GM12878 (cell line): ENCODE data around the gene PAPLN. TPM values are rescaled to one million over a fixed set of nuclear protein-coding genes. Genes with fewer than 3 reads are reported as not detected.

Experiments used
- ATAC-seq: fragments of 200-7000 bp; cut with Tn5 transposase; 3 replicates; pipeline ENCODE4 v1.9.1; 2020; ENCODE audit warnings: mild to moderate bottlenecking, moderate library complexity
- BruUV-seq: library from RNA; stranded (reverse); fragments of 400-500 nt; replicated peaks from 2 replicates; lab custom pipeline; 2021; lab: Mats Ljungman, UMichigan
- CTCF ChIA-PET: fragments of 300-600 bp; sonication (Branson Sonifier 250); formaldehyde crosslinking; extraction: SDS; loops from one replicate; lab custom pipeline; 2021; ENCODE audit warnings: inconsistent platforms; lab: Yijun Ruan, JAX
- POLR2A ChIA-PET: fragments of 350-600 bp; formaldehyde crosslinking; extraction: SDS; loops from one replicate; lab custom pipeline; 2021; ENCODE audit warnings: inconsistent platforms; lab: Charles Lee
- RAD21 ChIA-PET: fragments of 300-600 bp; sonication (Branson Sonifier 250); formaldehyde crosslinking; loops from one replicate; lab custom pipeline; 2023; ENCODE audit warnings: antibody characterized with exemption; ENCODE audit not compliant: unreplicated experiment; lab: Charles Lee
- SMC1A ChIA-PET: fragments of 300-600 bp; sonication (Branson Sonifier 250); formaldehyde crosslinking; loops from one replicate; lab custom pipeline; 2023; ENCODE audit not compliant: unreplicated experiment, uncharacterized antibody; lab: Charles Lee
- DNase-seq: peaks from one replicate; pipeline ENCODE4 v3.0.0-alpha.2; 2011; ENCODE audit warnings: low read depth, low spot score
- FAIRE-seq: peaks from 3 replicates; lab custom pipeline; 2011; peaks lifted over from hg19 to GRCh38; lab: Jason Lieb, UNC
- H2AFZ ChIP-seq: 2 replicates; pipeline ENCODE4 v1.6.0; 2011; ENCODE audit warnings: low read depth, low read length, control low read depth; ENCODE audit not compliant: control insufficient read depth
- H3K27ac ChIP-seq: 2 replicates; pipeline ENCODE4 v1.5.1; 2011; ENCODE audit warnings: control low read depth; ENCODE audit not compliant: control insufficient read depth, insufficient read depth
- H3K27me3 ChIP-seq, 2 experiments: replicated peaks in 1 of 2; 2 replicates each; pipeline versions ENCODE4 v1.6.0 to v1.6.1; 2011; ENCODE audit warnings: low read length in 1 of 2; ENCODE audit not compliant: control insufficient read depth in 2 of 2, insufficient read depth in 2 of 2
- H3K36me3 ChIP-seq, 2 experiments: 2 replicates each; pipeline ENCODE4 v1.5.1; 2011; ENCODE audit warnings: low read length in 1 of 2; ENCODE audit not compliant: control insufficient read depth in 2 of 2, insufficient read depth in 2 of 2
- H3K4me1 ChIP-seq: 2 replicates; pipeline ENCODE4 v1.6.1; 2011; ENCODE audit warnings: mild to moderate bottlenecking, low read length, moderate library complexity, mixed read lengths; ENCODE audit not compliant: control insufficient read depth, insufficient read depth
- H3K4me2 ChIP-seq: 2 replicates; pipeline ENCODE4 v1.6.0; 2011; ENCODE audit warnings: control low read depth; ENCODE audit not compliant: control insufficient read depth, insufficient read depth
- H3K4me3 ChIP-seq: fragments of 200-600 bp; sonication (generic); 2 replicates; pipeline ENCODE4 v1.5.1; 2016
- H3K79me2 ChIP-seq: 2 replicates; pipeline ENCODE4 v1.6.0; 2011; ENCODE audit warnings: low read length; ENCODE audit not compliant: control insufficient read depth, insufficient read depth
- H3K9ac ChIP-seq: 2 replicates; pipeline ENCODE4 v1.8.0; 2011; ENCODE audit warnings: low read length, control low read depth, mixed read lengths; ENCODE audit not compliant: control insufficient read depth, insufficient read depth
- H3K9me3 ChIP-seq: replicated peaks from 3 replicates; pipeline ENCODE4 v1.5.1; 2011; ENCODE audit warnings: mild to moderate bottlenecking, low read length; ENCODE audit not compliant: control insufficient read depth, insufficient read depth
- H4K20me1 ChIP-seq: 2 replicates; pipeline ENCODE4 v1.6.0; 2011; ENCODE audit not compliant: control insufficient read depth, insufficient read depth
- ASH2L ChIP-seq: fragments of 300-600, 200-600 bp; sonication (generic); IDR thresholded peaks from 2 replicates; pipeline ENCODE4 v1.6.1; 2017; ENCODE audit warnings: low read depth, mild to moderate bottlenecking, borderline replicate concordance
- FOXM1 ChIP-seq: IDR thresholded peaks from 2 replicates; pipeline ENCODE4 v1.6.1; 2012; ENCODE audit warnings: low read depth, mild to moderate bottlenecking, inconsistent platforms, low read length, moderate library complexity
- KLF5 ChIP-seq: fragments of 450-650 bp; IDR thresholded peaks from 2 replicates; pipeline ENCODE4 v1.6.1; 2014; ENCODE audit warnings: mild to moderate bottlenecking; ENCODE audit not compliant: partially characterized antibody
- MTA2 ChIP-seq: fragments of 450-650 bp; IDR thresholded peaks from 2 replicates; pipeline ENCODE4 v1.6.1; 2016; ENCODE audit warnings: low read depth, mild to moderate bottlenecking, moderate library complexity
- MYB ChIP-seq: fragments of 150-350 bp; IDR thresholded peaks from 2 replicates; pipeline ENCODE4 v1.6.1; 2014; ENCODE audit warnings: mild to moderate bottlenecking, low read depth, low read length, borderline replicate concordance
- PML ChIP-seq: IDR thresholded peaks from 2 replicates; pipeline ENCODE4 v1.6.1; 2012; ENCODE audit warnings: low read length, inconsistent platforms
- STAT1 ChIP-seq: fragments of 450-650 bp; conservative IDR thresholded peaks from 2 replicates; pipeline ENCODE4 v1.6.1; 2014; ENCODE audit warnings: antibody characterized with exemption, mild to moderate bottlenecking
- TBL1XR1 ChIP-seq: IDR thresholded peaks from 2 replicates; pipeline ENCODE4 v1.6.1; 2012; ENCODE audit warnings: low read depth, low read length, improper control_type of control experiment
- WGBS: methylation state at CpG from one replicate; pipeline ENCODE4 v1.1.6; 2016; ENCODE audit warnings: low lambda C conversion rate; ENCODE audit not compliant: insufficient replicate concordance, insufficient coverage; ENCODE audit errors: missing lambda C conversion rate; 5-methylcytosine and 5-hydroxymethylcytosine counted together
- in situ Hi-C: fragments of 300-500 bp; cut with MboI; formaldehyde crosslinking; loops from 9 replicates; pipeline ENCODE4 v1.14.3; 2018; ENCODE audit warnings: mixed read lengths
- intact Hi-C: fragments of 100-400 bp; cut with micrococcal nuclease; formaldehyde crosslinking; loops from one replicate; pipeline ENCODE4 v1.14.2; 2022; ENCODE audit not compliant: unreplicated experiment
- polyA plus RNA-seq, 11 experiments: library from polyadenylated mRNA; depleted of rRNA in 4 of 11; unstranded in 6 of 11; stranded (reverse) in 5 of 11; fragments of >200 nt; fragmentation: Nextera tagmentation in 4 of 11; fragmentation: Illumina TruSeq in 1 of 11; extraction: Ambion mirVana in 4 of 11; extraction: Trizol in 1 of 11; gene quantifications; 1 replicate in 1 of 11; 2 replicates in 10 of 11; pipeline versions ENCODE4 v1.2.1 to v1.2.3, GENCODE V29; 2011 to 2016; ENCODE audit warnings: inconsistent platforms in 2 of 11, missing spikeins in 2 of 11, low read depth in 1 of 11
- total RNA-seq, 4 experiments: library from RNA; depleted of rRNA in 3 of 4; stranded (reverse); fragments of >200 nt in 3 of 4; fragmentation: Illumina TruSeq in 1 of 4; extraction: Trizol in 1 of 4; gene quantifications; 2 replicates each; pipeline versions ENCODE4 v1.2.1 to v1.2.3, GENCODE V29; 2013 to 2021
- TF ChIP-seq, protein P1 (sequence below): fragments of 150-350 bp; IDR thresholded peaks from 2 replicates; pipeline ENCODE4 v1.6.1; 2016; ENCODE audit warnings: low read depth, low read length
- TF ChIP-seq, protein P2 (sequence below): fragments of 150-350 bp; IDR thresholded peaks from 2 replicates; pipeline ENCODE4 v1.6.1; 2014; ENCODE audit warnings: mild to moderate bottlenecking, low read depth, low read length

PAPLN gene
- total and polyA plus RNA-seq, 10 of the 15 experiments (the other 5 are each of a cell fraction or from before 2014, with no cell fraction given) = 1.8 to 19.8 (median 7.4) TPM

- ChIA-PET CTCF (interaction anchor here (0.8 to 1.8 kb wide), 6 partner anchors 9 to 160 kb away, joined by 3 to 7 read pairs (median 3); no protein-coding TSS in a partner anchor), SMC1A (interaction anchor here (0.8 to 1.9 kb wide), 3 partner anchors 22 to 90 kb away, joined by 3 to 5 read pairs (median 3); no protein-coding TSS in a partner anchor), RAD21 (interaction anchor here (0.6 to 1.4 kb wide), 6 partner anchors 16 to 601 kb away, joined by 3 to 14 read pairs (median 4); no protein-coding TSS in a partner anchor), POLR2A (interaction anchor here (1.5 to 1.8 kb wide), 2 partner anchors 103 to 255 kb away, joined by 4 read pairs; no protein-coding TSS in a partner anchor)
- BruUV-seq = no TSS peak
- Histone ChIP-seq H3K9me3 (no peaks in the 10 kb centered on the region), H3K27me3 (no peaks in the 10 kb centered on the region), H3K4me2 (peak overlapping the region; percentile 0; the same call in 1 of the 2 replicates), H3K9ac (no peak overlapping the region), H3K27ac (no peak overlapping the region), H3K4me3 (no peak overlapping the region), H4K20me1 (no peaks in the 10 kb centered on the region)
- WGBS = 86% methylated on average over 2 of the region's 2 CpGs
- intact Hi-C loops = no loop called here
- DNase-seq = no peak
- in situ Hi-C loops = no loop called here
- TF ChIP-seq MYB (no peak), STAT1 (no peak), ASH2L (no peak), PML (no peak), TBL1XR1 (no peak), MTA2 (no peak), FOXM1 (no peak), KLF5 (no peak)
- TF ChIP-seq, protein P1, sequence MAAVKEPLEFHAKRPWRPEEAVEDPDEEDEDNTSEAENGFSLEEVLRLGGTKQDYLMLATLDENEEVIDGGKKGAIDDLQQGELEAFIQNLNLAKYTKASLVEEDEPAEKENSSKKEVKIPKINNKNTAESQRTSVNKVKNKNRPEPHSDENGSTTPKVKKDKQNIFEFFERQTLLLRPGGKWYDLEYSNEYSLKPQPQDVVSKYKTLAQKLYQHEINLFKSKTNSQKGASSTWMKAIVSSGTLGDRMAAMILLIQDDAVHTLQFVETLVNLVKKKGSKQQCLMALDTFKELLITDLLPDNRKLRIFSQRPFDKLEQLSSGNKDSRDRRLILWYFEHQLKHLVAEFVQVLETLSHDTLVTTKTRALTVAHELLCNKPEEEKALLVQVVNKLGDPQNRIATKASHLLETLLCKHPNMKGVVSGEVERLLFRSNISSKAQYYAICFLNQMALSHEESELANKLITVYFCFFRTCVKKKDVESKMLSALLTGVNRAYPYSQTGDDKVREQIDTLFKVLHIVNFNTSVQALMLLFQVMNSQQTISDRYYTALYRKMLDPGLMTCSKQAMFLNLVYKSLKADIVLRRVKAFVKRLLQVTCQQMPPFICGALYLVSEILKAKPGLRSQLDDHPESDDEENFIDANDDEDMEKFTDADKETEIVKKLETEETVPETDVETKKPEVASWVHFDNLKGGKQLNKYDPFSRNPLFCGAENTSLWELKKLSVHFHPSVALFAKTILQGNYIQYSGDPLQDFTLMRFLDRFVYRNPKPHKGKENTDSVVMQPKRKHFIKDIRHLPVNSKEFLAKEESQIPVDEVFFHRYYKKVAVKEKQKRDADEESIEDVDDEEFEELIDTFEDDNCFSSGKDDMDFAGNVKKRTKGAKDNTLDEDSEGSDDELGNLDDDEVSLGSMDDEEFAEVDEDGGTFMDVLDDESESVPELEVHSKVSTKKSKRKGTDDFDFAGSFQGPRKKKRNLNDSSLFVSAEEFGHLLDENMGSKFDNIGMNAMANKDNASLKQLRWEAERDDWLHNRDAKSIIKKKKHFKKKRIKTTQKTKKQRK = no peak
- TF ChIP-seq, protein P2, sequence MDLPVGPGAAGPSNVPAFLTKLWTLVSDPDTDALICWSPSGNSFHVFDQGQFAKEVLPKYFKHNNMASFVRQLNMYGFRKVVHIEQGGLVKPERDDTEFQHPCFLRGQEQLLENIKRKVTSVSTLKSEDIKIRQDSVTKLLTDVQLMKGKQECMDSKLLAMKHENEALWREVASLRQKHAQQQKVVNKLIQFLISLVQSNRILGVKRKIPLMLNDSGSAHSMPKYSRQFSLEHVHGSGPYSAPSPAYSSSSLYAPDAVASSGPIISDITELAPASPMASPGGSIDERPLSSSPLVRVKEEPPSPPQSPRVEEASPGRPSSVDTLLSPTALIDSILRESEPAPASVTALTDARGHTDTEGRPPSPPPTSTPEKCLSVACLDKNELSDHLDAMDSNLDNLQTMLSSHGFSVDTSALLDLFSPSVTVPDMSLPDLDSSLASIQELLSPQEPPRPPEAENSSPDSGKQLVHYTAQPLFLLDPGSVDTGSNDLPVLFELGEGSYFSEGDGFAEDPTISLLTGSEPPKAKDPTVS = no peak
- TF ChIP-seq, all 136 proteins: peak for 0
- peak; percentile 39 for ATAC-seq
- Histone ChIP-seq H3K79me2 (no peaks in the 10 kb centered on the region), H2AFZ (no peak overlapping the region), H3K36me3 (no peaks in the 10 kb centered on the region; a peak in 1 of 4 replicates), H3K4me1 (no peaks in the 10 kb centered on the region)
- peak; percentile 13 for FAIRE-seq
Measured at GRCh38 chr14:73311708-73312030, 74.4 kb downstream of the PAPLN start.
